Effector memory CD4-positive, alpha-beta T cell (primary cell): ENCODE measurements around the gene ORC1.
A peak's percentile ranks its signal among the peaks of the same experiment; 100 is the strongest.

ENCODE experiments used
- DNase-seq, 3 donors: peaks; one replicate each; pipeline ENCODE4 v3.0.0-alpha.2; 2020
- H3K27ac ChIP-seq: 2 replicates; pipeline ENCODE4 v1.7.0; 2013; ENCODE audit warnings: mild to moderate bottlenecking, low read length, moderate library complexity; ENCODE audit not compliant: insufficient read depth, poor library complexity, severe bottlenecking
- H3K27me3 ChIP-seq: replicated peaks from 2 replicates; pipeline ENCODE4 v1.7.0; 2013; ENCODE audit warnings: mild to moderate bottlenecking, low read length; ENCODE audit not compliant: insufficient read depth, control insufficient read depth, poor library complexity, severe bottlenecking
- H3K36me3 ChIP-seq: 2 replicates; pipeline ENCODE4 v1.7.0; 2013; ENCODE audit warnings: mild to moderate bottlenecking, low read length, moderate library complexity; ENCODE audit not compliant: control insufficient read depth, insufficient read depth
- H3K4me1 ChIP-seq: 2 replicates; pipeline ENCODE4 v1.7.0; 2013; ENCODE audit warnings: low read length, mild to moderate bottlenecking; ENCODE audit not compliant: control insufficient read depth, insufficient read depth, poor library complexity, severe bottlenecking
- H3K4me3 ChIP-seq: 2 replicates; pipeline ENCODE4 v1.7.0; 2013; ENCODE audit warnings: low read length, low read depth, mild to moderate bottlenecking; ENCODE audit not compliant: insufficient read depth, poor library complexity, severe bottlenecking
- H3K9me3 ChIP-seq: 2 replicates; pipeline ENCODE4 v1.7.0; 2013; ENCODE audit warnings: mild to moderate bottlenecking, low read length, moderate library complexity; ENCODE audit not compliant: control insufficient read depth
- total RNA-seq, 3 donors: gene quantifications; one replicate each; lab custom pipeline; 2026; lab: John Stamatoyannopoulos, UW

Gene ORC1
- total RNA-seq, result 3.2 to 3.7 (median 3.3) reads per million in 3 donors

- peaks cover 14% of the 10 kb centered on the region for H3K4me1 ChIP-seq
- H3K27me3 ChIP-seq, result no peaks in the 10 kb centered on the region
- peak within 1 kb of the TSS; percentile 92 for H3K4me3 ChIP-seq
- H3K36me3 ChIP-seq, result peaks cover 26% of the 10 kb centered on the region
- peak within 1 kb of the TSS; percentile 98 for H3K27ac ChIP-seq
- DNase-seq, result peak; percentile 94 to 96 (median 94)
- no peaks in the 10 kb centered on the region for H3K9me3 ChIP-seq
Measured at GRCh38 chr1:52404116-52404974, at the start of gene ORC1, which contains the start of gene PRPF38A. TSS of gene ORC1 (minus strand) at chr1:52404423. CDS start at chr1:52402223, 2,200 bp downstream. TSS of gene PRPF38A (plus strand) at chr1:52404602. CDS start at chr1:52404750, 148 bp downstream.

DNA sequence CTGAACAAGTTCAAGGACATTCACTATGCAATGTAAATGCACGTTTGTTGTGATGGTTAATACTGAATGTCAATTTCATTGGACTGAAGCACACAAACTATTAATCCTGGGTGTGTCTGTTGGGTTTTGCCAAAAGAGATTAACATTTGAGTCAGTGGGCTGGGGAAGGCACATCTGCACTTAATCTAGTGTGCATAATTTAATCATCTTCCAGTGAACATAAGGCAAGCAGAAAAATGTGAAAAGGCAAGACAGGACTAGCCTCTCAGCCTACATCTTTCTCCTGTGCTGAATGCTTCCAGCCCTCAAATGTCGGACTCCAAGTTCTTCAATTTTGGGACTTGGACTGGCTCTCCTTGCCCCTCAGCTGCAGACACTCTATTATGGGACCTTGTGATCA is 40.2 kb upstream of the ORC1 start:
- H3K36me3 ChIP-seq, result peaks cover 44% of the 10 kb centered on the region
- H3K27me3 ChIP-seq, result no peaks in the 10 kb centered on the region
- H3K4me1 ChIP-seq, result no peaks in the 10 kb centered on the region
- no peaks in the 10 kb centered on the region for H3K9me3 ChIP-seq
- DNase-seq, result no peak
- no peak overlapping the region for H3K4me3 ChIP-seq
- no peak overlapping the region for H3K27ac ChIP-seq

DNA sequence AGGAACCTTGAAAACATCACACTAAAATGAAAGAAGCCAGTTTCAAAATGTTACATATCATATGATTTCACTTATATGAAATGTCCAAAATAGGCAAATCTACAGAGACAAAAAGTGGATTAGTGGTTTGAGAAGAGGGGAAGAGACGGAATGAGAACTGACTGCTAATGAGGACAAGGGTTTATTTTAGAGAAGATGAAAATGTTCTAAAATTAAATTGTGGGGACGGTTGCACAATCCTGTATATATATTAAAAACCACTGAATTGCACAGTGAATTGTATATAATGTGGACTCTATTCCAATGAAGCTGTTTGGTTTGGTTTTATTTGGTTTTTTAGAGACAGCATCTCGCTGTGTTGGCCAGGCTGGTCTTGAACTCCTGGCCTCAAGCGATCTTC is 35.8 kb upstream of the ORC1 start:
- Histone ChIP-seq H3K27ac (no peak overlapping the region), H3K4me1 (no peaks in the 10 kb centered on the region), H3K4me3 (no peak overlapping the region), H3K9me3 (no peaks in the 10 kb centered on the region), H3K27me3 (no peaks in the 10 kb centered on the region), H3K36me3 (peaks cover 39% of the 10 kb centered on the region)
- DNase-seq, result no peak

DNA sequence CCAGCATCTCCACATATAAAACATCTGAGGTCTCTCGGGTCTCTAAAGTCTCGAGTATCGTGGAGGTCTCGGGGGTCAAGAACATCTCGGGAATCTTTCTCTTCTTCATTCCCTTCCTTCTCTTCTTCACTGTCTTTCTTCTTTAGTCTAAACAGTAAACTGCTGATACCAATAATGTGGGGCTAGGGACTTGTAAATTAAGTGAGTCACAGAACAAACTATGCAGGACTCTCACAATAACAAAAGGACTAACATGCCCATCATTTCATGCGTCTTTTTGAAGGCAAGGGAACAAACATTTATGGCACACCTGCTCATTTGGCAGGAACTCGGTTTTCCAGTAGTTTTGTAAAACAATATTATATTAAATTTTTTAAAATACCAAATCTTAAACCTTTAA is 32.6 kb upstream of the ORC1 start:
- no peak for DNase-seq
- Histone ChIP-seq H3K4me1 (no peaks in the 10 kb centered on the region), H3K36me3 (peaks cover 49% of the 10 kb centered on the region), H3K27ac (no peak overlapping the region), H3K27me3 (no peaks in the 10 kb centered on the region), H3K4me3 (no peak overlapping the region), H3K9me3 (no peaks in the 10 kb centered on the region)

DNA sequence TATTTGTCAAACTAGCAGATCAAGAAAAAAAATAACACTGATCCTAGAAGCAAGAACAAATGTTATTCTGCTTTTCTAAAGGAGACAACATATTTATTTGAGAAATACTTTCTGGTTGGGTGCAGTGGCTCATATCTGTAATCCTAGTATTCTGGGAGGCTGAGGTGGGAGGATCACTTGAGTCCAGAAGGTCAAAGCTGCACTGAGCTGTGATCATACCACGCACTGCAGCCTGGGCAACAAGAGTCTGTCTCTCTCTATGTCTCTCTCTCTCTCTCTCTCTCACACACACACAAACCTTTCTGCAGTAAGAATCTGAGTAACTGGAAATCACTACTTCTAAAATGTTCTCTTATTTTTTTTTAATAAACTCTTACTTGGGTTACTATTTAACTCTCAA is 31.4 kb upstream of the ORC1 start:
- DNase-seq, result no peak
- no peaks in the 10 kb centered on the region for H3K9me3 ChIP-seq
- H3K36me3 ChIP-seq, result peaks cover 50% of the 10 kb centered on the region
- H3K4me1 ChIP-seq, result no peaks in the 10 kb centered on the region
- no peak overlapping the region for H3K27ac ChIP-seq
- no peaks in the 10 kb centered on the region for H3K27me3 ChIP-seq
- H3K4me3 ChIP-seq, result no peak overlapping the region

DNA sequence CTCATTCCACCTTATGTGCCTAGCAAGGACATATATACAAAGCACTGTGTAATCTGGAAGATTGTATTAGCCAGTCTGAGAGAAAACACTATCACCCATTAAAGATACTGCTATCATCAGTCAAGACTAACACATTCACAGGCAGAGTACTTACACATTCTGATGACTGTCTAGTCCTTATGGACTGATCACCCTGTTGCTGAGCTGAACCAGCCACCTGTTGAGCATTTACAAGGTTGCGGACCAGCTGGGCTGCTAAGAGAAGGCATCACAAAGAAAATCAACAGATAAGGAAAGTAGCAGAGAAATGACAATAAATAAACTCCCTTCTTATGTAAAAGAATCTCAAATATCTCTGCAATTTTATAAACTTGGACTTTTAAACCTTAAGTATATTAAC is 31.0 kb upstream of the ORC1 start:
- Histone ChIP-seq H3K36me3 (peaks cover 54% of the 10 kb centered on the region), H3K27ac (no peak overlapping the region), H3K4me3 (no peak overlapping the region), H3K27me3 (no peaks in the 10 kb centered on the region), H3K9me3 (no peaks in the 10 kb centered on the region), H3K4me1 (no peaks in the 10 kb centered on the region)
- no peak for DNase-seq

DNA sequence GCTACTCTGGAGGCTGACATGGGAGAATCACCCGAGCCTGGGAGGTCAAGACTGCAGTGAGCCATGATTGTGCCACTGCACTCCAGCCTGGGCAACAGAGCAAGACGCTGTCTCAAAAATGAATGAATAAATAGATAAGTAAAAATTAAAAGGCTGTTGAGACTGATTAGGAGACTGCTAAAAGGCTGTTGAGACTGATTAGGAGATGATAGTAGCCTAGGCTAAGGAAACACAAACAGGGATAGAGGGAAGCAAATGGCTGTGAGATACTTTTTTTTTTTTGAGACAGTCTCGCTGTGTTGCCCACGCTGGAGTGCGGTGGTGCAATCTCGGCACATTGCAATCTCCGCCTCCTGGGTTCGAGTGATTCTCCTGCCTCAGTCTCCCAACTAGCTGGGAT is 28.6 kb upstream of the ORC1 start:
- H3K27me3 ChIP-seq, result no peaks in the 10 kb centered on the region
- H3K27ac ChIP-seq, result no peak overlapping the region
- peaks cover 56% of the 10 kb centered on the region for H3K36me3 ChIP-seq
- no peak overlapping the region for H3K4me3 ChIP-seq
- no peaks in the 10 kb centered on the region for H3K4me1 ChIP-seq
- no peak for DNase-seq
- H3K9me3 ChIP-seq, result no peaks in the 10 kb centered on the region

DNA sequence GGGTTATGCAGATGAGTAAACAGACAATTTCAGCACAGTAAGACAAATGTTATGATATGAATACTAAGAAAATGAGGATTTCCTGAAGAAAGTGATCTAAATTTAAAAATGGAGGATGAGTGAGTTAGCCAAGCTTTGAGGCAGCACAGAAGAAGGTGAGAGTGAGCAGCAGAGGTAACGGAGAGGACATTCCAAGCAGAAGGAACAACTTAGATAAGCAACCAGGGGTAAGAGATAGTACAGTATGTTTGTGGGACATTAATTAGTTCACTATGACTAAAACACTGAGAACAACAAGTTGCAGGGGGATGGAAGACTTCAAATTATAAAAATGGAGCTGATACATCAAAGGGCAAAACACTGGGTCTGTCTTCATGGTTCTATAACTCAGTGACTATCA is 22.9 kb upstream of the ORC1 start:
- no peak for DNase-seq
- Histone ChIP-seq H3K27me3 (no peaks in the 10 kb centered on the region), H3K9me3 (no peaks in the 10 kb centered on the region), H3K4me3 (no peak overlapping the region), H3K4me1 (peaks cover 22% of the 10 kb centered on the region), H3K27ac (no peak overlapping the region), H3K36me3 (peaks cover 18% of the 10 kb centered on the region)

GRCh38 chr1:52426371-52426770 is 22.1 kb upstream of the ORC1 start:
- H3K9me3 ChIP-seq, result no peaks in the 10 kb centered on the region
- no peaks in the 10 kb centered on the region for H3K27me3 ChIP-seq
- peaks cover 11% of the 10 kb centered on the region for H3K36me3 ChIP-seq
- H3K27ac ChIP-seq, result no peak overlapping the region
- DNase-seq, result no peak
- H3K4me1 ChIP-seq, result peaks cover 22% of the 10 kb centered on the region
- no peak overlapping the region for H3K4me3 ChIP-seq

DNA sequence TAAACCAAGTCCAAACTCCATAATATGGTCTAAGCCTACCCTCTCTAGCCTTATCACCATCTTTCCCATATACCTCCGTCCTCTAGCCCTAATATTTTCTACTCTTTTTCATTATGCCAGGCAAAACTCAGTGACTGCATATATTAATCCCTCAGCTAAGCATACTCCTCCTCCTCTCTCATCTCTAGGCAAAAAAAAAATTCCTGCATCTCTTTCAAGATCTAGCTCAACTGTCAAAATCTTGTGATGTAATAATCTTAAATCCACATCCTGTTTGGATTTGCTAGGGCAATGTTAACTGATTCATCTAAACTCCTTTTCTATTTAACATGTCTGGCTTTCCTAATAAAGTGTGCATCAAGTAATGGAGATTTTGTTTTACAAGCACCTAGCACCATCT is 20.6 kb upstream of the ORC1 start:
- Histone ChIP-seq H3K36me3 (no peaks in the 10 kb centered on the region), H3K4me1 (peaks cover 22% of the 10 kb centered on the region), H3K9me3 (no peaks in the 10 kb centered on the region), H3K4me3 (no peak overlapping the region), H3K27me3 (no peaks in the 10 kb centered on the region), H3K27ac (peak overlapping the region; percentile 69)
- DNase-seq, result no peak
